IMR-90 (cell line): ENCODE results near the gene MAPKAP1. TPM values are rescaled to one million over a fixed set of nuclear protein-coding genes. Genes with fewer than 3 reads are reported as not detected.

ENCODE experiments used
- ATAC-seq: fragments of 200-7000 bp; cut with Tn5 transposase; 2 replicates; pipeline ENCODE4 v1.9.1; 2020; ENCODE audit warnings: low read depth, mild to moderate bottlenecking, moderate library complexity
- BruUV-seq: library from RNA; stranded (reverse); fragments of 400-500 nt; replicated peaks from 2 replicates; lab custom pipeline; 2021; lab: Mats Ljungman, UMichigan
- CTCF ChIA-PET: fragments of 300-600 bp; formaldehyde crosslinking; extraction: SDS; loops from one replicate; lab custom pipeline; 2021; ENCODE audit warnings: antibody characterized with exemption; lab: Yijun Ruan, JAX
- POLR2A ChIA-PET: fragments of 300-600 bp; sonication (Branson Sonifier 250); formaldehyde crosslinking; loops from one replicate; lab custom pipeline; 2022; ENCODE audit warnings: antibody characterized with exemption; ENCODE audit not compliant: unreplicated experiment; lab: Charles Lee
- DNase-seq: peaks from one replicate; pipeline ENCODE4 v3.0.0; 2013
- H2AFZ ChIP-seq: replicated peaks from 2 replicates; pipeline ENCODE3; 2013; ENCODE audit warnings: low read length, mild to moderate bottlenecking; ENCODE audit not compliant: poor library complexity
- H2AK5ac ChIP-seq: 2 replicates; pipeline ENCODE4 v1.6.1; 2013; ENCODE audit warnings: low read depth, low read length, inconsistent platforms
- H2AK9ac ChIP-seq: replicated peaks from 2 replicates; pipeline ENCODE3; 2013; ENCODE audit warnings: mild to moderate bottlenecking, low read depth, low read length, moderate library complexity; ENCODE audit not compliant: poor library complexity
- H2BK120ac ChIP-seq: 2 replicates; pipeline ENCODE4 v1.6.1; 2013; ENCODE audit warnings: low read depth, low read length, inconsistent platforms
- H2BK15ac ChIP-seq: 3 replicates; pipeline ENCODE4 v1.6.1; 2013; ENCODE audit warnings: low read depth, low read length, inconsistent platforms
- H2BK20ac ChIP-seq: 2 replicates; pipeline ENCODE4 v1.6.1; 2013; ENCODE audit warnings: low read depth, mild to moderate bottlenecking, inconsistent platforms, low read length, moderate library complexity
- H2BK5ac ChIP-seq: 2 replicates; pipeline ENCODE4 v1.6.1; 2013; ENCODE audit warnings: mild to moderate bottlenecking, low read depth, low read length, inconsistent platforms; ENCODE audit not compliant: poor library complexity, severe bottlenecking
- H3K14ac ChIP-seq: replicated peaks from 2 replicates; pipeline ENCODE4 v1.6.1; 2013; ENCODE audit warnings: low read depth, low read length, inconsistent platforms
- H3K18ac ChIP-seq: 2 replicates; pipeline ENCODE4 v1.6.1; 2013; ENCODE audit warnings: low read depth, low read length, control low read depth
- H3K23ac ChIP-seq: 2 replicates; pipeline ENCODE4 v1.6.1; 2013; ENCODE audit warnings: low read depth, low read length, inconsistent platforms
- H3K27ac ChIP-seq: 2 replicates; pipeline ENCODE4 v1.5.1; 2013; ENCODE audit warnings: mild to moderate bottlenecking, control low read depth, low read length; ENCODE audit not compliant: insufficient read depth
- H3K27me3 ChIP-seq: 2 replicates; pipeline ENCODE4 v1.6.1; 2013; ENCODE audit warnings: low read length; ENCODE audit not compliant: control insufficient read depth, insufficient read depth
- H3K36me3 ChIP-seq: 2 replicates; pipeline ENCODE4 v1.6.1; 2013; ENCODE audit warnings: low read length, mixed read lengths; ENCODE audit not compliant: control insufficient read depth, insufficient read depth
- H3K4ac ChIP-seq: 2 replicates; pipeline ENCODE4 v1.6.1; 2013; ENCODE audit warnings: low read depth, low read length, inconsistent platforms
- H3K4me1 ChIP-seq: 2 replicates; pipeline ENCODE4 v1.6.1; 2013; ENCODE audit warnings: low read length, mixed read lengths; ENCODE audit not compliant: control insufficient read depth, insufficient read depth
- H3K4me2 ChIP-seq: 2 replicates; pipeline ENCODE4 v1.6.1; 2013; ENCODE audit warnings: low read depth, mild to moderate bottlenecking, control low read depth, low read length, moderate library complexity
- H3K4me3 ChIP-seq: 2 replicates; pipeline ENCODE4 v1.5.1; 2013; ENCODE audit warnings: low read depth, mild to moderate bottlenecking, control low read depth, low read length, moderate library complexity; ENCODE audit not compliant: insufficient read depth
- H3K56ac ChIP-seq: 2 replicates; pipeline ENCODE4 v1.6.1; 2013; ENCODE audit warnings: low read length, inconsistent platforms; ENCODE audit not compliant: insufficient read depth; ENCODE audit errors: extremely low read depth
- H3K79me1 ChIP-seq, 2 experiments: 2 replicates each; pipeline ENCODE4 v1.6.1; 2013; ENCODE audit warnings: low read length in 2 of 2, inconsistent platforms in 1 of 2, low read depth in 1 of 2
- H3K9ac ChIP-seq: 2 replicates; pipeline ENCODE4 v1.6.1; 2013; ENCODE audit warnings: low read depth, low read length, control low read depth
- H3K9me1 ChIP-seq: 2 replicates; pipeline ENCODE4 v1.6.1; 2013; ENCODE audit warnings: low read length, inconsistent platforms; ENCODE audit not compliant: insufficient read depth
- H3K9me3 ChIP-seq: 2 replicates; pipeline ENCODE4 v1.6.1; 2013; ENCODE audit warnings: low read length; ENCODE audit not compliant: control insufficient read depth, insufficient read depth
- H4K20me1 ChIP-seq: 2 replicates; pipeline ENCODE4 v1.6.1; 2013; ENCODE audit warnings: low read length, inconsistent platforms; ENCODE audit not compliant: insufficient read depth
- H4K5ac ChIP-seq: 2 replicates; pipeline ENCODE4 v1.6.1; 2013; ENCODE audit warnings: mild to moderate bottlenecking, low read depth, low read length, control low read depth
- H4K8ac ChIP-seq, 2 experiments: 2 replicates each; pipeline ENCODE4 v1.6.1; 2013; ENCODE audit warnings: low read depth in 2 of 2, low read length in 2 of 2, control low read depth in 1 of 2, inconsistent platforms in 1 of 2
- H4K91ac ChIP-seq: 2 replicates; pipeline ENCODE4 v1.6.1; 2013; ENCODE audit warnings: low read depth, low read length, inconsistent platforms; ENCODE audit not compliant: insufficient read depth
- CHD1 ChIP-seq: IDR thresholded peaks from 2 replicates; pipeline ENCODE4 v1.6.1; 2012; ENCODE audit warnings: low read depth, low read length, improper control_type of control experiment
- CTCF ChIP-seq: conservative IDR thresholded peaks from 2 replicates; pipeline ENCODE4 v1.5.1; 2012; ENCODE audit warnings: mild to moderate bottlenecking, low read depth, low read length, improper control_type of control experiment
- MAZ ChIP-seq: IDR thresholded peaks from 2 replicates; pipeline ENCODE4 v1.6.1; 2012; ENCODE audit warnings: low read depth, mild to moderate bottlenecking, low read length, improper control_type of control experiment, moderate library complexity, borderline replicate concordance
- RFX5 ChIP-seq: IDR thresholded peaks from 2 replicates; pipeline ENCODE4 v1.8.0; 2012; ENCODE audit warnings: low read depth, mild to moderate bottlenecking, low read length, moderate library complexity
- WGBS, 2 experiments: methylation state at CpG; one replicate each; pipeline versions ENCODE4 v1.1.5 to v1.1.7; 2013; ENCODE audit warnings: missing lambda C conversion rate in 2 of 2; ENCODE audit not compliant: insufficient read length in 1 of 2; ENCODE audit errors: extremely low coverage in 2 of 2; 5-methylcytosine and 5-hydroxymethylcytosine counted together
- dilution Hi-C: fragments of 300-500 bp; cut with HindIII; formaldehyde crosslinking; loops from one replicate; pipeline ENCODE4 v1.14.3; 2018; ENCODE audit warnings: low sequenced_read_pairs; ENCODE audit not compliant: unreplicated experiment
- in situ Hi-C: fragments of 300-500 bp; cut with MboI; formaldehyde crosslinking; loops from 3 replicates; pipeline ENCODE4 v1.14.3; 2019; ENCODE audit warnings: low sequenced_read_pairs, inconsistent platforms, mixed read lengths
- intact Hi-C: fragments of 100-400 bp; cut with micrococcal nuclease; formaldehyde crosslinking; loops from 2 replicates; pipeline ENCODE4 v1.10.0; 2022
- polyA plus RNA-seq, 3 experiments: library from polyadenylated mRNA; depleted of rRNA; stranded (reverse); fragments of >200 nt; gene quantifications; 2 replicates each; pipeline ENCODE4 v1.2.3, GENCODE V29; 2012; ENCODE audit warnings: low replicate concordance in 1 of 3
- total RNA-seq: library from RNA; depleted of rRNA; stranded (reverse); fragments of >200 nt; gene quantifications from 2 replicates; pipeline ENCODE4 v1.2.3, GENCODE V29; 2012

Gene MAPKAP1
- total and polyA plus RNA-seq, 2 of the 4 experiments (the other 2 are of a cell fraction) = 87.2 to 158 TPM

- H3K14ac ChIP-seq = no peak overlapping the region
- DNase-seq = no peak
These were observed 276.6 kb downstream of the MAPKAP1 start for GRCh38 chr9:125430161-125431011.

More at GRCh38 chr9:125430161-125431011, 276.6 kb downstream of the MAPKAP1 start:
- H3K36me3 ChIP-seq = no peaks in the 10 kb centered on the region
- H3K79me1 ChIP-seq = no peaks in the 10 kb centered on the region
- H2AFZ ChIP-seq = no peak overlapping the region
- no peak overlapping the region for H3K18ac ChIP-seq
- H3K4ac ChIP-seq = no peak overlapping the region
- H3K9ac ChIP-seq = no peak overlapping the region
- no peak overlapping the region for H2BK15ac ChIP-seq
- H3K56ac ChIP-seq = no peak overlapping the region
- no peaks in the 10 kb centered on the region for H3K4me1 ChIP-seq
- H2AK9ac ChIP-seq = peak overlapping the region; percentile 5
- intact Hi-C loops (no loop called here), dilution Hi-C loops (no loop called here), in situ Hi-C loops (no loop called here)
- ChIA-PET POLR2A (no interaction called here), CTCF (no interaction called here)
- no peak overlapping the region for H3K4me3 ChIP-seq
- H2AK5ac ChIP-seq = no peak overlapping the region
- H4K5ac ChIP-seq = no peak overlapping the region
- 87% methylated on average over 12 of the region's 21 CpGs; no CpG with 5 or more reads in 1 of the 2 experiments for WGBS, 2 experiments
- no peaks in the 10 kb centered on the region for H3K27me3 ChIP-seq
- no peak for ATAC-seq
- no peak overlapping the region for H3K4me2 ChIP-seq
- H4K20me1 ChIP-seq = no peaks in the 10 kb centered on the region
- BruUV-seq = no TSS peak
- H3K27ac ChIP-seq = no peak overlapping the region
- H3K9me1 ChIP-seq = no peaks in the 10 kb centered on the region; the same call in 1 of the 2 replicates
- no peaks in the 10 kb centered on the region for H3K9me3 ChIP-seq
- no peak overlapping the region for H4K8ac ChIP-seq
- H2BK20ac ChIP-seq = no peak overlapping the region
- H2BK120ac ChIP-seq = no peak overlapping the region
- no peak for TF ChIP-seq CTCF
- TF ChIP-seq CHD1 = no peak
- TF ChIP-seq RFX5 = no peak
- no peak for TF ChIP-seq MAZ
- no peak overlapping the region for H4K91ac ChIP-seq
- no peak overlapping the region for H3K23ac ChIP-seq
- no peak overlapping the region for H2BK5ac ChIP-seq
